22Rv1 (cell line): ENCODE results near the gene CTBP2.

Source experiments
- H3K27ac ChIP-seq: fragments of 450-650 bp; 2 replicates; pipeline ENCODE4 v1.5.1; 2017
- ZFX ChIP-seq: fragments of 450-650 bp; IDR thresholded peaks from 2 replicates; pipeline ENCODE4 v1.6.1; 2017; ENCODE audit warnings: antibody characterized with exemption, borderline replicate concordance
- TF ChIP-seq, protein P1 (sequence below): fragments of 450-650 bp; IDR thresholded peaks from 2 replicates; pipeline ENCODE4 v1.5.1; 2017; ENCODE audit warnings: mild to moderate bottlenecking

Gene CTBP2

GRCh38 chr10:125010362-125010761 lies 150.0 kb downstream of the CTBP2 start:
- TF ChIP-seq ZFX, result no peak
- TF ChIP-seq, protein P1, sequence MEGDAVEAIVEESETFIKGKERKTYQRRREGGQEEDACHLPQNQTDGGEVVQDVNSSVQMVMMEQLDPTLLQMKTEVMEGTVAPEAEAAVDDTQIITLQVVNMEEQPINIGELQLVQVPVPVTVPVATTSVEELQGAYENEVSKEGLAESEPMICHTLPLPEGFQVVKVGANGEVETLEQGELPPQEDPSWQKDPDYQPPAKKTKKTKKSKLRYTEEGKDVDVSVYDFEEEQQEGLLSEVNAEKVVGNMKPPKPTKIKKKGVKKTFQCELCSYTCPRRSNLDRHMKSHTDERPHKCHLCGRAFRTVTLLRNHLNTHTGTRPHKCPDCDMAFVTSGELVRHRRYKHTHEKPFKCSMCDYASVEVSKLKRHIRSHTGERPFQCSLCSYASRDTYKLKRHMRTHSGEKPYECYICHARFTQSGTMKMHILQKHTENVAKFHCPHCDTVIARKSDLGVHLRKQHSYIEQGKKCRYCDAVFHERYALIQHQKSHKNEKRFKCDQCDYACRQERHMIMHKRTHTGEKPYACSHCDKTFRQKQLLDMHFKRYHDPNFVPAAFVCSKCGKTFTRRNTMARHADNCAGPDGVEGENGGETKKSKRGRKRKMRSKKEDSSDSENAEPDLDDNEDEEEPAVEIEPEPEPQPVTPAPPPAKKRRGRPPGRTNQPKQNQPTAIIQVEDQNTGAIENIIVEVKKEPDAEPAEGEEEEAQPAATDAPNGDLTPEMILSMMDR, result no peak
- no peak overlapping the region for H3K27ac ChIP-seq

DNA sequence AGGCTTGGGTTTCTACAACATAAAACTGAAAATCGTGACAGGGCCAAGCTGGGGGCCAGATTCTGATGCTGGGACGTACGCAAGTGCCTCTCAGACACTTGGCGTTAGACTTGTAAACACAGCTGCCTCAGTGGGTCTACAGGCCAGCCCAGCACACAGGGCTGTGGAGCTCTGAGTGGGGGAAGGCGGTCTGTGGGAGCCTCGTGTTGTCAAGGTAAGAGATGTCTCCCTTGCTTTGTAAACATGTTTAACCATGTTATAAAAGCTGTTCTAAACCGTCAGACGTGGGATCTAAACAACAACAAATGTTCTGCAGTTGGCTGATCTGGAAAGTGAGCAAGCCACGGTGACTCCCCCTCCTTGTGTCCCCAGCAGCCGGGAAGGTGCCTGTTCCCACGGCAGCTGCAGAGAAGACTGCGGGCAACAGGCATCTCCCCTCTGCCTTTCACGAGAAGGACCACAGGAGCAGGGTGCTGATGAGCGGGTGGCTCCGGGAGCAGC lies 150.7 kb downstream of the CTBP2 start:
- no peak overlapping the region for H3K27ac ChIP-seq
- no peak for TF ChIP-seq ZFX
- TF ChIP-seq, protein P1, result no peak

- TF ChIP-seq, protein P1, result no peak
- no peak overlapping the region for H3K27ac ChIP-seq
These were observed 151.4 kb downstream of the CTBP2 start for GRCh38 chr10:125008689-125009638.

DNA sequence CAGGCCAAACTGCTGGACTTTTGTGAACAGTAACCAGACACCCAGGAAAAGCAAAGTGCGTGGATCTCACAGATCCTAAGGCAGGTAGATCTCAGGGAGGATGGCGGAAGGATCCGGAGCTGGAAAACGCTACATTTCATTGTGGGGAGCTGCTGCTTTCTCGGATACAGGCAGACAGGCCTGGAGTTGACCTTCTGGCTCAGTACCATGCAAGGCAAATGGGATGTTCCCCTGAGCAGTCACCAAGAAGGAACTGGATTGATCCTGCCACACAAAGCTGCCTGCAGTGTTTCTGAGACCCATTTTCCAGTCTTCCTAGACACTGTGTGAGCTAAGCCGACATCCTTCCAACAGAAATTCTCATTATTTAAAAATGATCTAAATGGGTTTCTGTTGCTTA lies 152.9 kb downstream of the CTBP2 start:
- H3K27ac ChIP-seq, result no peak overlapping the region
- no peak for TF ChIP-seq ZFX
- TF ChIP-seq, protein P1, result no peak

DNA sequence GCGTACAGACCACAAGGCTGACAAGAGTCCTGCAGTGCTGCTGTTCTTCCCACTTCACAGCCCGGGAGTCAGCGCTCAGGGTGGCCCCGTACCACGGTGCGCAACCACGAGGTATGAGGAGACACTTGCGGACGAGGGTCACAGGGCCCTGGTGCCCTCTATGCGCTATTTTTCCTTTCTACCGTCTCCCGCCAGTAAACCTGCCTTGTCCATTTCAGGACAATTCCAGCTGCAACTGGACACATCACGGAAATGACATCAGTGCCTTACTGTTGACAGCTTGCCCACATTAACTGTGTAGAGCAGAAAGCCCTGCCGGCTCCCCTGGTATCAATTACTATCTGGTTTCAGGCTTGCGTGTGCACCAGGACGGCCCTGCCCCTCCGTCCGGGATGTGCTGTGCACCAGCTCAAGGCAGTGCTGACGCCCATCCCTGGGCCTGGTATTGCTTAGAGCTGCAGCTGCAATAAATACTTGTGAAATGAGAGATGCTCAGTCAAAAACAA lies 153.4 kb downstream of the CTBP2 start:
- TF ChIP-seq ZFX, result no peak
- TF ChIP-seq, protein P1, result no peak
- no peak overlapping the region for H3K27ac ChIP-seq

- TF ChIP-seq ZFX, result no peak
- TF ChIP-seq, protein P1, result no peak
- no peak overlapping the region for H3K27ac ChIP-seq
These were observed 154.1 kb downstream of the CTBP2 start for GRCh38 chr10:125006188-125006680.
